Stimulated activated CD8-positive, alpha-beta memory T cell treated with anti-CD3 and anti-CD28 coated beads, Interleukin-12 subunit alpha, Interleukin-12 subunit beta, amount 100 ng/mL, for 24 hours (primary cell): Measurements from ENCODE around the gene ZFYVE28.
"Not testable (repeated sequence)": the region's sequence is repeated elsewhere in the genome, so short reads cannot be mapped to it uniquely, and the experiment has no call there.

Source experiments
- DNase-seq: peaks from one replicate; pipeline ENCODE4 v3.0.0-alpha.2; 2020; ENCODE audit errors: extremely low read depth

ZFYVE28 gene

GRCh38 chr4:2417765-2418649 is at the start of gene ZFYVE28:
Gene ZFYVE28 (minus strand): TSS chr4:2418645. CDS start chr4:2418323, 322 bp downstream.
- DNase-seq, result no peak

DNA sequence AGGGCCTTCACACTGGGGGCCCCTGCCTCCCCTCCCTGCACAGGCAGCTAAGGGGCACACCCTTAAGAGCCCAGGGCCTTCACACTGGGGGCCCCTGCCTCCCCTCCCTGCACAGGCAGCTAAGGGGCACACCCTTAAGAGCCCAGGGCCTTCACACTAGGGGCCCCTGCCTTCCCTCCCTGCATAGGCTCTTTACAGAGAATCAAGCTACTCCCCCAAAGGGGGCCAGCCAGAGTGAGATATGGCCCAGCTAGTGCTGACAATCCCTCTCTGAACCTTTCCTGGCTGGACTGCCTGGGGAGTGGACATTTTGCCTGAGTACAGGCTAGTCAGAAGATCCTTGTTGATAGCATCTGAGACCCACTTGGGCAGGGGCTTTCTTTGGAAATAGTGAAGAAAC is 47.1 kb upstream of the ZFYVE28 start:
- not testable (repeated sequence) for DNase-seq

GRCh38 chr4:2465032-2465431 is 46.6 kb upstream of the ZFYVE28 start:
- DNase-seq, result no peak

DNA sequence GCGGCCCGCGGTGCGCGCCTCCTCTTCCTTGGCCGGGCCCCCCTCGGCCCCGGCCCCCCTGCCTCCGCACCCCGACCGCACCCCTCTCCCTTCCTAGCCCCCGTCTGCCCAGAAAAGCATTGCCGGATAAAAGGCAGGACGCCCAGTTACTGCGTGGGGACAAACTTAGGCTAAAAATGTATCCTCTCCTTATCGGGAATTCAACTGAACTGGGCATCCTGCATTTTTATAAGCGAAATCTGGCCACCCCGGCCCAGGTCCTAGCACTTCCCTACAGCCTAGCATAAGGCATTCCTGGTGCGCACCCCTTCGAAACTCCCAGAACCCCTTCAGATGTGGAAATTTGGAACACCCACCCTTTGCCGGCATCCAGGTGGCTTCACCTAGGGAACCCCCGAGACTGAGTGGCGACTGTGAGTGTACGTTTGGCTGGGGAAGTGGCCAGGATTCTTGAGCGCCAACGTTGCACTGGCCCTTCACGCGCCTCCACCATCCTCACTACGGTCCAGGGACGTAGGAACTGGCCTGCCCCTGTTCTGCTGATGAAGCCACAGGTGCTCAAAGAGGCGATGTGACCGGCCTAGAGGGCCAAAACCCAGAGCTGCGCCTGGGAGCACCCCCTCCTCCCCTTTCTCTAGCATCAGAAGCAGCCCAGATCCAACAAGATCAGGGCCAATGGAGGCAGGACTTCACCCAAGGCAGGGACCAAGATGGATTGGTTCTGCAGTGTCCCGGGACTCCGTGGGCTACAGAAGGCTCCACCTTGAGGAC is 44.7 kb upstream of the ZFYVE28 start:
- DNase-seq, result no peak

GRCh38 chr4:2462218-2462991 is 44.0 kb upstream of the ZFYVE28 start:
- DNase-seq, result peak; percentile 36

- no peak for DNase-seq
These were observed 43.0 kb upstream of the ZFYVE28 start for GRCh38 chr4:2461246-2461960.

- no peak for DNase-seq
These were observed 41.3 kb upstream of the ZFYVE28 start for GRCh38 chr4:2459589-2460349.

DNA sequence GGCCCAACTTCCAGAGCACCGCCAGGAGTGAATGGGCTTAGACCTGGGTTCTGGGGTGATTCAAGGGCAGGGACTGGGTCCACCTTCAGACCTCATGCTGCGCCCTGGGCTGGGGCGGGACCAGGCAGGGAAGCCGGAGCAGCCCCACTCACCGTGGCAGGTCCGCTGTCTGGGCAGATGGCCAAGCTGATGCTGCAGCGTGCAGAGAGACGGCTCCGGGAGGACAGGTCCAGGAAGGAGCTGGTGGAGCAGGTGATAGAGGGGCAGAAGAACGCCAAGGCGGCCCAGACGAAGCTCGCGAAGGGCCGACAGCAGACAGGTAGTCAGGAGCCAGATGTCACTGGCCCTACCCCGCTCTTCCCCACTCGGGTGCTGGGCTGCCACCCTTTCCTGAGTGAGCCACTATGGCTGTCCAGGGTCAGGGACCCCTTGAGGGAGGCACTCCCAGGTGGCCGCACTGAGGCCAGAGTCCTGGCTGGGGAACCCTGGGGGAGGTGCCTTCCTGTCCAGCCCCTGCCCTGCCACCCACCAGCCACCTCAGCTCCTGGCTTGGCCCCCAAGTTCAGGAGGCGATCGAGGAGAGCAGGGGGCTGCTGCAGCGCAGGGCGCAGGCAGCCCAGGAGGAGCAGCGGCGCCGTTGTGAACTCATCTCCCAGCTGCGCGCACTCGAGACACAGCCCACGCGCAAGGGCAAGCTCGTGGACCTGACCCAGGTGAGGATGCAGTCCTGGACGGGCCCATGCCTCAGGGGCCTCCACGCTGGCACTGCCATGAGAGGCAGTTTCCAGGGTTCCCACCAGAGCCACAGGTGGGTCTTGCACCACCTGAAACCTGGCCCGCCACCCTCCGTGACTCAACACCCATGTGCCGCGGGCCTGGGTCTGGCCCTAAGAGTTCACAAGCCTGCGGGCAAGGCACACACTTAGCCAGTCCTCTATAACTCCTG is 40.4 kb upstream of the ZFYVE28 start:
- no peak for DNase-seq

DNA sequence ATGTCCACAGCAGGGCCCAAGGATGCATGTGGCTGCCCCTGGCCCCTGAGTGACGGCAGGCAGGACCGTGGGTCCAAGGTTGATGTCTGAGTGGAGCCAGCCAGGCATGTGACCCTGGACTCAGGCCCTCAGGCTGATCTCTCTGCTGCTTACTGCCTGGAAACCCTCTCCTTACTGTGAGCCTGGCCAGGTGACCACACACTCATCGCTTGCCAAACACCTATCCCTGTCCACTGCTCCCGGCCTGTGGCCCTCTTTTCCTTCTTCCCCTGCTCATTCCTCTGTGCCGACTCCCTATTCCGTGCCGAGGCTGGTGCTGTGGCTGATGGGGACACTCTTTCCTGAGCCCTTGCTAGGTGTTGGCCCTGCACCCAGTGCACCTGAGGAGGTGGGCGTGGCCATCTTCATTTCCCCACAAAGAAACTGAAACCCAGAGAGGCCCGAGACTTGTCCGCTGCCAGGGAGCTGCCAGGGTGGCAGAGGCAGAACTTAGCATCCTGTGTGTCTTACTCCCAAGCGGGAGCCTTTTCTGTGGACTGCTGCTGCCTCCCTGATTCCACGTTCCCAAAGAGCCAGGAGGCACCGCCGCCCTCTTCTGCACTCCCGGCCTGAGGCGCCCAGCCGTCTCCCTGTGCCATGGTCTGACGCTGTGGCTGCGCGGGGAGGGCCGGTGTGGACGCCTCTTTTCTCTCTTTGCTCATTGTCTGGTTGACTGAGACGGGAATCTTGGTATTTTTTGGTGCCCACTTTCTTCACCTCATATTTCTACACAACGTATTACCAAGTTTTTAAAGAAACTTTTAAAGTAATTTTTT is 39.2 kb upstream of the ZFYVE28 start:
- DNase-seq, result no peak

GRCh38 chr4:2451821-2452785 is 33.7 kb upstream of the ZFYVE28 start:
- DNase-seq, result no peak

DNA sequence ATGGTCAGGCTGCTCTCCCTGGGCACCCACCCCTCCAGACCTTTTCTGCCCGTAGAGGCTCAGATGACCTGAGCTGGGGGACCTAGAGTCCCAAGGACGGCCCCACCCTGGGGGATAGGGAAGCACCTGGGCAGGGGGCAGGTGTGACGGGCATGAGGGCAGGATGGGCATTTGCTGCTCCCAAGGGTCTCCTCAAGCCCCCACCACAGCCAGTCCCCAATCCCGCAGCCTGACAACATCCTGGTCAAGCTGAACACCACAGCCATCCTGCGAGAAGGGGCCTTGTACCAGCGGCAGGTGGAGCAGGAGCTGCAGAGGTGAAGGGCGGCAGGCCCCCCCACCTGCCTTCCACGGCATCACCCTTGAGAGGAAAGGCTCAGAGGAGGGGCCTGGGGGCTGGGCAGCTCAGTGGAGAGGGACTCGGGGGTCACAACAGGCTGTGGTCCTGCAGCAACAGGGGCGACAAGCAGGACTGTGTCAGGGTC is 32.6 kb upstream of the ZFYVE28 start:
- no peak for DNase-seq

- DNase-seq, result no peak
These were observed 32.1 kb upstream of the ZFYVE28 start for GRCh38 chr4:2450394-2451035.

DNA sequence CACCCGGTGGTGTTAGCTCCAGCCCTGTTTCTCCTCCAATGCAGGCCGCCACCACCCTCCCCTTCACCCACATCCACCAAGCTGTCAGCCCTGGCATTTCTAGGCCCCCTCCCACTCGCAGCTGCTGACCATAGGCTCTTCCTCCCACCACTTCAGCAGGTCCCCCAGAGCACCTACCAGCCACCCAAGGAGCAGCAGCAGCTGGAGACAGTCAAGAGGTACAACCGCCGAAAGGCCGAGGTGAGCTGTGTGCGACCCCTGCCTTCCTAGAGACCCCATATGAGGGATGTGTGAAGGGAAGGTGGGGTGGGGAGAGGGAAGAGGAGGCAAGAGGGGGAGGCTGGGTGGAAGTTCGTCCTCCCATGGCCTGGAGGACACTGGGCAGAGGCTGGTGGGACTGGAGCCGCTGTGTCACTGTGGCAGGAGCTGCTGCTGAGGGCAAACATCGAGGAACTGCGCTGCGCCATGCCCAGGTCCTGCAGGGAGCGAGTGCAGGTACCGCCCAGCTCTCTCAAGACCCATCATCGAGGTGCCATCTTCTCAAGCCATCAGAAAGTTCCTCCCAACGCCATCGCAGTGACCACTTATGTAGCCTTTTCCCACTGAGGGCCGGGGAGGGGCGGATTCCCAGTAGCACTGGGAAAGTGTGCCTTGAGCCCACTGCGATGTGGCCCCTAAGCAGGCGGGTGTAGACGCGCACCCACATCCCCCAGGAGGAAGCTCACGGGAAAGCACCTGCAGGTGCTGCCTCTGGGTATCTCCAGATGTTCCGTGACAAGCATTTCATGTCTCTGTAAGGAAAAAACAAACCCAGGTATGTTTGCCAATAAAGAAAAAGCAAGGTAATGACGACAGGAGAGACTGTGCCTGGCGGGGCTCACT is 31.3 kb upstream of the ZFYVE28 start:
- no peak for DNase-seq

DNA sequence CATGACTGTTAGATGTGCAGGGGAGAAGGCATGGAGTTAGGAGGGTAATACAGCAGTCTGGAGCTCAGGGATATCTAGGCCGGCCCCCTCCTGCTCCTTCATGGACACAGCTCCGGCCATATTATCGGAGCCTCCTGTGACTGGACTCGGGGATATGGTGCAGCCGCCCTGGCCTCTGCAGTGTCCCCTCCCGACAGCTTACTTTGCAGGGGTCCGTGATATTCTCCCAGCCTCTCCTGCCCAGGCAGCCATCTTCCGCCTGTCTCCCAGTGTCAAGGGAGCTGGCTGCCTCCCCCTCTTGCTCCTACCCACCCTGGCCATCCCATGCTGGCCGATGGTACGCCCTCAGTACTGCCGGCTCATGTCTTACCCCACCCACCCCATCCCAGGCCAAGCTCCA is 30.6 kb upstream of the ZFYVE28 start:
- DNase-seq, result no peak

- no peak for DNase-seq
These were observed 30.1 kb upstream of the ZFYVE28 start for GRCh38 chr4:2448589-2448988.
